Panc1 (cell line): ENCODE measurements around the gene ALG12. TPM values are rescaled to one million over a fixed set of nuclear protein-coding genes. Genes with fewer than 3 reads are reported as not detected.

ENCODE experiments used
- ATAC-seq: fragments of 200-7000 bp; cut with Tn5 transposase; 2 replicates; pipeline ENCODE4 v1.9.1; 2020; ENCODE audit warnings: mild to moderate bottlenecking, moderate library complexity
- BruUV-seq: library from RNA; stranded (reverse); fragments of 400-500 nt; replicated peaks from 2 replicates; lab custom pipeline; 2021; lab: Mats Ljungman, UMichigan
- CTCF ChIA-PET: fragments of 300-600 bp; sonication (Branson Sonifier 250); formaldehyde crosslinking; loops from one replicate; lab custom pipeline; 2022; ENCODE audit warnings: antibody characterized with exemption; lab: Charles Lee
- POLR2A ChIA-PET: fragments of 300-600 bp; sonication (Branson Sonifier 250); formaldehyde crosslinking; loops from one replicate; lab custom pipeline; 2022; ENCODE audit warnings: antibody characterized with exemption; lab: Charles Lee
- DNase-seq: peaks from one replicate; pipeline ENCODE4 v3.0.0-alpha.2; 2010; ENCODE audit warnings: low read depth, low spot score
- H3K27ac ChIP-seq: 2 replicates; pipeline ENCODE4 v1.5.1; 2011; ENCODE audit warnings: mild to moderate bottlenecking, low read length, inconsistent platforms
- H3K27me3 ChIP-seq: fragments of 200-500 bp; sonication (Bioruptor generic); 2 replicates; pipeline ENCODE4 v1.6.0; 2014; ENCODE audit warnings: low read length, inconsistent platforms; ENCODE audit not compliant: control insufficient read depth, insufficient read depth
- H3K36me3 ChIP-seq: fragments of 200-500 bp; sonication (Bioruptor generic); 2 replicates; pipeline ENCODE4 v1.5.1; 2014; ENCODE audit warnings: inconsistent platforms, mild to moderate bottlenecking, low read length, moderate library complexity; ENCODE audit not compliant: control insufficient read depth, insufficient read depth
- H3K4me1 ChIP-seq: 2 replicates; pipeline ENCODE4 v1.5.1; 2011; ENCODE audit warnings: inconsistent platforms, mild to moderate bottlenecking, low read length, moderate library complexity; ENCODE audit not compliant: control insufficient read depth, insufficient read depth
- H3K4me3 ChIP-seq, 2 experiments: 2 replicates each; pipeline ENCODE4 v1.5.1; 2011 to 2012; ENCODE audit warnings: low read depth in 2 of 2, low read length in 2 of 2, mild to moderate bottlenecking in 2 of 2, inconsistent platforms in 1 of 2, moderate library complexity in 1 of 2
- H3K9me3 ChIP-seq: fragments of 200-500 bp; sonication (Bioruptor generic); 2 replicates; pipeline ENCODE4 v1.5.1; 2014; ENCODE audit warnings: low read depth, mild to moderate bottlenecking, inconsistent platforms, low read length, moderate library complexity; ENCODE audit not compliant: control insufficient read depth, insufficient read depth
- POLR2AphosphoS5 ChIP-seq: IDR thresholded peaks from 2 replicates; pipeline ENCODE4 v1.6.1; 2012; ENCODE audit warnings: mild to moderate bottlenecking, low read depth, low read length, moderate library complexity
- SIN3A ChIP-seq: IDR thresholded peaks from 2 replicates; pipeline ENCODE4 v1.6.1; 2012; ENCODE audit warnings: low read depth, mild to moderate bottlenecking, low read length, moderate library complexity, borderline replicate concordance; ENCODE audit not compliant: insufficient read depth
- TCF7L2 ChIP-seq: IDR thresholded peaks from 2 replicates; pipeline ENCODE4 v1.6.1; 2011; ENCODE audit warnings: mild to moderate bottlenecking, low read depth, low read length, inconsistent platforms
- in situ Hi-C: cut with HindIII; loops from 2 replicates; pipeline ENCODE4 v1.10.0; 2016; ENCODE audit warnings: low sequenced_read_pairs, low pct_unique_long_range_greater_than_20kb
- intact Hi-C: fragments of 100-400 bp; cut with micrococcal nuclease; formaldehyde crosslinking; loops from one replicate; pipeline ENCODE4 v1.10.0; 2022; ENCODE audit not compliant: unreplicated experiment
- total RNA-seq: library from RNA; stranded (reverse); gene quantifications from one replicate; pipeline ENCODE4 v1.2.1, GENCODE V29; 2021; ENCODE audit not compliant: unreplicated experiment
- TF ChIP-seq, protein P1 (sequence below), 2 experiments: IDR thresholded peaks; 2 replicates each; pipeline ENCODE4 v1.6.1; 2011 to 2012; ENCODE audit warnings: low read depth in 2 of 2, control low read depth in 1 of 2, low read length in 1 of 2, mild to moderate bottlenecking in 1 of 2, moderate library complexity in 1 of 2; ENCODE audit not compliant: insufficient read depth in 1 of 2
- TF ChIP-seq, protein P2 (sequence below): fragments of 450-650 bp; IDR thresholded peaks from 2 replicates; pipeline ENCODE4 v1.5.1; 2017; ENCODE audit warnings: mild to moderate bottlenecking

ALG12 gene
- total RNA-seq, 1 experiment from 2014 or later, result 23.4 TPM

DNA sequence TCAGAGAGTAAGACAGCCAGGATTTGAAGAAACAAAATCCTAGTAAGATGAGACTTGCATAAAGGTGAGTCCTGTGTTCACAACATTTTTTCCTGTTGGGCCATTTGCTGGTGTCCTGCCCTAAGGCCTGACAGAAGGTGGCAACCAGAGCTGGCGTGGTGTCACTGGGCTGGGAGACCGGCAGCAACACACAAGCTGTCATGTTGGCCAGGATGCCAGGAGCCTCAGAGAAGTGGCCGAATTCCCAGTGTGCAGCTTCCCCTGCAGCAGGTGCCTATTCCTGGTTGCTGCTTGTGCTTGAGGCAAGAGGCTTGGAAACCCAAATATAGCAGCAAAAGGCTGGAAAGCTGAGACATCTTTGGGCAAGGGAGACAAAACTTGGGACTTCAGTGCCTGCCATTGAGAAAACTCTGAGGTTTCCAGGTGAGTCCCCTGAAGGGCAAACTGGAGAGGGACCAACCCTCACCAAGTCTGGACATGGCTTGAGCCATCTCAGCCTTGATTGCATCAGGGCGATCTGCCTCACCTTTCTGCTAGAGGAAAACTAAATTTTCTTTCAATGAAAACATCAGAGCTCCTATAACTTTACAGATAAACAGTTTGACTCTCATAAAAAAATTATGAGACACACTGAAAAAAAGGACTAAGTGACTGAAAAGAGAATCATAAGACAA, 25.9 kb downstream of the ALG12 start:
- in situ Hi-C loops, result no loop called here
- BruUV-seq, result no TSS peak
- DNase-seq (no peak), ATAC-seq (no peak)
- CTCF ChIA-PET, result no interaction called here
- POLR2A ChIA-PET, result no interaction called here
- intact Hi-C loops, result no loop called here
- Histone ChIP-seq H3K27ac (no peak overlapping the region), H3K27me3 (no peaks in the 10 kb centered on the region), H3K4me3 (no peak overlapping the region), H3K9me3 (no peaks in the 10 kb centered on the region; the same call in 1 of the 2 replicates), H3K4me1 (no peaks in the 10 kb centered on the region), H3K36me3 (no peaks in the 10 kb centered on the region)
- TF ChIP-seq TCF7L2, result no peak
- TF ChIP-seq POLR2AphosphoS5, result no peak
- TF ChIP-seq, protein P1, sequence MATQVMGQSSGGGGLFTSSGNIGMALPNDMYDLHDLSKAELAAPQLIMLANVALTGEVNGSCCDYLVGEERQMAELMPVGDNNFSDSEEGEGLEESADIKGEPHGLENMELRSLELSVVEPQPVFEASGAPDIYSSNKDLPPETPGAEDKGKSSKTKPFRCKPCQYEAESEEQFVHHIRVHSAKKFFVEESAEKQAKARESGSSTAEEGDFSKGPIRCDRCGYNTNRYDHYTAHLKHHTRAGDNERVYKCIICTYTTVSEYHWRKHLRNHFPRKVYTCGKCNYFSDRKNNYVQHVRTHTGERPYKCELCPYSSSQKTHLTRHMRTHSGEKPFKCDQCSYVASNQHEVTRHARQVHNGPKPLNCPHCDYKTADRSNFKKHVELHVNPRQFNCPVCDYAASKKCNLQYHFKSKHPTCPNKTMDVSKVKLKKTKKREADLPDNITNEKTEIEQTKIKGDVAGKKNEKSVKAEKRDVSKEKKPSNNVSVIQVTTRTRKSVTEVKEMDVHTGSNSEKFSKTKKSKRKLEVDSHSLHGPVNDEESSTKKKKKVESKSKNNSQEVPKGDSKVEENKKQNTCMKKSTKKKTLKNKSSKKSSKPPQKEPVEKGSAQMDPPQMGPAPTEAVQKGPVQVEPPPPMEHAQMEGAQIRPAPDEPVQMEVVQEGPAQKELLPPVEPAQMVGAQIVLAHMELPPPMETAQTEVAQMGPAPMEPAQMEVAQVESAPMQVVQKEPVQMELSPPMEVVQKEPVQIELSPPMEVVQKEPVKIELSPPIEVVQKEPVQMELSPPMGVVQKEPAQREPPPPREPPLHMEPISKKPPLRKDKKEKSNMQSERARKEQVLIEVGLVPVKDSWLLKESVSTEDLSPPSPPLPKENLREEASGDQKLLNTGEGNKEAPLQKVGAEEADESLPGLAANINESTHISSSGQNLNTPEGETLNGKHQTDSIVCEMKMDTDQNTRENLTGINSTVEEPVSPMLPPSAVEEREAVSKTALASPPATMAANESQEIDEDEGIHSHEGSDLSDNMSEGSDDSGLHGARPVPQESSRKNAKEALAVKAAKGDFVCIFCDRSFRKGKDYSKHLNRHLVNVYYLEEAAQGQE (IDR thresholded peaks at IDR 0.05; ENCODE audit: insufficient read depth in 1 of 2, low read depth in 2 of 2, low read length in 1 of 2), result no peak
- TF ChIP-seq, protein P2, sequence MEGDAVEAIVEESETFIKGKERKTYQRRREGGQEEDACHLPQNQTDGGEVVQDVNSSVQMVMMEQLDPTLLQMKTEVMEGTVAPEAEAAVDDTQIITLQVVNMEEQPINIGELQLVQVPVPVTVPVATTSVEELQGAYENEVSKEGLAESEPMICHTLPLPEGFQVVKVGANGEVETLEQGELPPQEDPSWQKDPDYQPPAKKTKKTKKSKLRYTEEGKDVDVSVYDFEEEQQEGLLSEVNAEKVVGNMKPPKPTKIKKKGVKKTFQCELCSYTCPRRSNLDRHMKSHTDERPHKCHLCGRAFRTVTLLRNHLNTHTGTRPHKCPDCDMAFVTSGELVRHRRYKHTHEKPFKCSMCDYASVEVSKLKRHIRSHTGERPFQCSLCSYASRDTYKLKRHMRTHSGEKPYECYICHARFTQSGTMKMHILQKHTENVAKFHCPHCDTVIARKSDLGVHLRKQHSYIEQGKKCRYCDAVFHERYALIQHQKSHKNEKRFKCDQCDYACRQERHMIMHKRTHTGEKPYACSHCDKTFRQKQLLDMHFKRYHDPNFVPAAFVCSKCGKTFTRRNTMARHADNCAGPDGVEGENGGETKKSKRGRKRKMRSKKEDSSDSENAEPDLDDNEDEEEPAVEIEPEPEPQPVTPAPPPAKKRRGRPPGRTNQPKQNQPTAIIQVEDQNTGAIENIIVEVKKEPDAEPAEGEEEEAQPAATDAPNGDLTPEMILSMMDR, result no peak
- TF ChIP-seq SIN3A, result no peak

- no peaks in the 10 kb centered on the region; the same call in 1 of the 2 replicates for H3K9me3 ChIP-seq
- ChIA-PET CTCF (no interaction called here), POLR2A (no interaction called here)
- TF ChIP-seq TCF7L2, result no peak
- TF ChIP-seq, protein P1 (IDR thresholded peaks at IDR 0.05; ENCODE audit: insufficient read depth in 1 of 2, low read depth in 2 of 2, low read length in 1 of 2), result no peak
- no peak for TF ChIP-seq POLR2AphosphoS5
- no peak for TF ChIP-seq SIN3A
- TF ChIP-seq, protein P2, result no peak
- in situ Hi-C loops (no loop called here), intact Hi-C loops (no loop called here)
- BruUV-seq, result no TSS peak
- H3K4me3 ChIP-seq, result no peak overlapping the region
- no peaks in the 10 kb centered on the region for H3K36me3 ChIP-seq
- DNase-seq (no peak), ATAC-seq (no peak)
- H3K27me3 ChIP-seq, result no peaks in the 10 kb centered on the region
- no peak overlapping the region for H3K27ac ChIP-seq
- H3K4me1 ChIP-seq, result no peaks in the 10 kb centered on the region
These were observed 29.2 kb downstream of the ALG12 start for GRCh38 chr22:49889071-49889470.
